GM19467 (cell line): ENCODE results near the gene FOXA2.
"Not testable (repeated sequence)": the region's sequence is repeated elsewhere in the genome, so short reads cannot be mapped to it uniquely, and the experiment has no call there.

Source experiments
- ATAC-seq: cut with Tn5 transposase; IDR thresholded peaks from one replicate; pipeline ENCODE4 v1.9.1; 2021; ENCODE audit warnings: mild to moderate bottlenecking, moderate library complexity; ENCODE audit not compliant: unreplicated experiment

Gene FOXA2

DNA sequence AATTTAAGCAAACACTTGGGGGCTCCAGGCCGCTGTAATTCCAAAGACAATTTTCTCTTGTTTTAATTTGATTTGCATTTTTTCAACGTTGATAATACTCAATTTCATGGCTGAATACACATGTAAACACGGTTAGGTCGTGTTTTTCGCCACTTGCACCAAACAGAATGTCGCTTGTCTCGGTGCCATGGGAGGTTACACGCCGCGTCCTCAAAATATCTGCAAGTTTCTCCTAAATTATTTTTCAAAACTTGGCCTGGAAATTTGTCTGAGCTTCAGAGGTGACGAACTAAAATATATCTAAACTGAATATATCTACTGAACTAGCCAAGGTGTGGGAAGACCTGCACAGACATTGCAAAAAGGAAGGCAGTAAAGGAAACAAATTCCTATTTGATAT lies 15.0 kb downstream of the FOXA2 start:
- ATAC-seq = no peak

DNA sequence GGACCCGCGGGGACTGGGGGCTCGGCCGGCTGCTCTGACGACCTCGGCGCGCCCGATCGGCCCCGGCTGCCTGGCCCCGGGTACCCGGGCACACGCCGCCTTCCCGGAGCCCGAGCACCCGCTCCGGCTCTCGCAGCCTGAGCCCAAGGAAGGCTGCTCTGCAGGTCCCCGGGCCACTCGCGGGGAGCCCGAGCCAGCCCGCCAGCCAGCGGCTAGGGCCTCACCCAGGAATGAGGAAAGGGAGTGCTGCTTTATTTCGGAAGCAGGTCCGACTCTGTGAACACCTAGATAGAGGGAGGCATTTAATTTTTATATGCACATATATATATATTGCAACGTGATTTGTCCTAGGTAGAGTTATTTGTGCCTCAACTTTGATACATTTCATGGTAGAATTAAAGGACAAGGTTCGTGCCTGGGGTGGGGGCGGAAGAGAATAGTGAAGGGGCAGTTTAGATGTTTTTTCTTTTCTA lies 15.5 kb downstream of the FOXA2 start:
- ATAC-seq = no peak

DNA sequence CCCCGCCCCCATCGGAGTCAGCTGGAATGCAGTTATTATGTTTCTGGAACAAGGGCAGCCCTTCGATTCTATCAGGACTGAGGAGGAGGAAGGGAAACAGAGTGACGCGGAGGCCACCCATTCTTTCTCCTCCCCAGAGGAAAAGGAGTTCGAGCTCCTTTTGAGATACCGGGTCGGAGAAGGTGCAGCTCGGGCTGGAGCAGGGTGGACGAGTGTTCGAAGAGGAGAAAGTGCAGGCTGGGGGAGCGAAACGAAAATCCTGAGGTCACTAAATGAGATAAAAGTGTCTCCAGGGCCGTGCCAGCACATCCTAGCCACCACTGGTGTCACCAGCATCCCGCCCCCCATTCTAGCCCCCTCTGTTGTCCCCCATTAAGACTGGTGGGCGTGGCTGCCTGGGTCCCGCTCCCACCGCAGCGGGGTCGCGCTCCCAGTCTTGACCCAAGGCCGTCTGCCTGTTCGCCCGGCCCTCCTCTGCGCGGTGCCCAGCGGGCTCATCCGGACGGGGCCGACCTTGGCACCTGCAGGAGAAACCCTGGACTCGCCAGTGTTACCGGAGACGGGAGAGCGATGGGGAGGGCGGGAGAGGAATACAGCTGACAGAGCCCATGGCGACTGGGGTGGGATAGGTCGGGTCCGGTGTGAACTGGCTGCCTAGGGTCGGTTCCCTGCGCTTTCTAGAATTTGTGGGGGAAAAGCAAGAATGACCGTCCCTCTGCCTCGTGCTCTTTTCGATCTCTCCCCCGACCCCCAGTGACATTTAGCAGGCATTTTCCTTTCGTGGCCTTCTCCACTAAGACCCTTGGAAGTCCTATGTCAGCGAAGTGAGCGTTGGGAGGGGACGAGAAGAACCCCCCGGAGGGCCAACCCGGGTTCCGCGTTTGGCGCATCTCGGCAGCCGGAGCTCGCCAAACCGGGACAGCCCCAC lies 16.2 kb downstream of the FOXA2 start:
- no peak for ATAC-seq

DNA sequence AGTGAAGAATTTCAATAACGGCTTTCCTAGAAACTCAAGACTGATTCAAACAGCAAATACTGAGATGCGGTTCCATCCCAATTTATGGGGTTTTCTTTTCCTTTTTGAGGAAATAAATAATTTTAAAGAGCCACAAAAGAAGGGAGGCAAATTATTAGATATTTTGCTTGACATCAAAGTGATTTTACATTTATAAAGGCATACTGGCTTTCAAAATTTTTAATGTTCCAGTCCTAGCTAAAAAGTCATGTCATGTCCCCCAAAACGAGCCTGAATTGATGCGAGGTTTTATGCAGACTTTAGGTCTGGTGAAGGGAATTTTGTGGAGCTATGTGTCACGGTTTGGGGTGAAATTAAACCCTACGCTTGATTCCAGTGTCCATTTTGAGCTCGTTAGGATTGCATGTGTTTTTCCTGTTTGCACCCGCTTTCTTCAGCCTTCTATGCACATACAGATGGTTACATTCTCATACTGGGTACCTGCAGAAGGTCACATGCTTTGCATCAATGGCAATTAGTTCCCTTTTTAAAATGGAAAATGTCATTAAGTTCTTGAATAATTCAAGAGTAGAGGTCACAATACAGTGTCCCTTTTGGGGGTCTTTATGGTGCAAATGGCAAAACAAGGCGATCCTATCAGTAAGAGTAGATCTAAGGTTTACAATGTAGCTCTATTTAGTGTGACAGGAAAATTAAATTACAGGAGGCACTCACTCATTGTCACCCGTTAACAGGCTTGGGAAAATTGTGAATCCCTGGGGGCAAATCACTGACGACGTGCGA lies 17.3 kb downstream of the FOXA2 start:
- ATAC-seq = no peak

DNA sequence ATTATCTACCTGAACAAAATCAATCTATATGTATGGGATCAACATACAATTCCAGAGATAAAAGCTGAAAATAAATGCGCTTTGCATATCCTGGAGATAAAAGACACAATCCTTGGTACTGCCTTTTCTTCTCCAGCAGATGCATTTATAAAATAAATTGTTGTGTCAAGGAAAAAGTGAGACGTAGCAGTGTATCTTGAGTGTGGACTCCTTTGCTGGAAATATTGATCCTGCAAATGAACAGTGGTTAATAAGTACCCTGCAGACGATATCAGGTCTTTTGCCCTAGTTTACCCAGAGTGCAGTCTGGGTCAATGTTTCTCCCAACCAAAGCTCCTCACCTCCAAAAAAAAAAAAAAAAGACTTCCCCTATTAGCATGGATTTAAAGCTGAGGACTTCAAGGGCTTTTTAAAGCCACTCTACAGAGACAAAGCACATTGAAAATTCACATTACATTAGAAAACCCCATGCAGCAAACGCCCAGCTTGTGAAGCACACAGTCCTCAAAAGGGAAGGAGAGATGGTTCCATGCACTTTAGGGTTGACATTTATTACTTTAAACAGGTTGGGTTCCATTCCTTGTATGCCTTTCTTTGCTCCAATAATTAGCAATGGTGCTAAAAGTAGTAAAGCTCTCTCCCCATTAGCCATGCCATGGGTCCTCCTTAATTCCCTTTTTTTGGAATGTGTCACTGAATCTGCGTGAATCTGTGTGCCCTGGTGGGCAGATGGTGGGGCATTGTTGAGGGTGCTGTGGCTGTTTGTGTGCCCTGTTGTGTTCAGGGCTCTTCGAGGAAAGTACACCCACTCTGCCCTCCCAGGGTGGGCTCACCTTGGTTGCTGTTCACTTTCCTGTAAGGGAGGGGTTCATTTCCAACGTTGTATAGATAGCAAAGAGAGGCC lies 21.1 kb downstream of the FOXA2 start:
- no peak for ATAC-seq

DNA sequence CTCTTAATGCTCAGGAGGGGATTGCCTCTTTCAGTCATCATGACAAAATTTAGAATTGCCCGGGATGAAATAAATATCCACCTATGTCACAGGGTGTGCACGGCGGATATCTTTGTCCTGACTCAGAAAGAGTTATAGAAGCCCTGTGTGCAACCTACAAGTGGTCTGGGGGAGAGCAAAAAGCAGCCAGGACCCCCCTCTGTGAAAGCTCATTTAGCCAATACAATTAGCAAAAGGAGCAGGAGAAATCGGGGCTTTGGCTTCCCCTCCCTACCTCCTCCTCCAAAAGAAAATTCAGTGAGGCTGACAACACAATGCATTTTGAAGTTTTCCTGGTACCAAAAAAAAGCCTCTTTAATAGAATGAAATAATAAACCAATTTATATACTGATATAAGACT lies 21.8 kb downstream of the FOXA2 start:
- no peak for ATAC-seq

DNA sequence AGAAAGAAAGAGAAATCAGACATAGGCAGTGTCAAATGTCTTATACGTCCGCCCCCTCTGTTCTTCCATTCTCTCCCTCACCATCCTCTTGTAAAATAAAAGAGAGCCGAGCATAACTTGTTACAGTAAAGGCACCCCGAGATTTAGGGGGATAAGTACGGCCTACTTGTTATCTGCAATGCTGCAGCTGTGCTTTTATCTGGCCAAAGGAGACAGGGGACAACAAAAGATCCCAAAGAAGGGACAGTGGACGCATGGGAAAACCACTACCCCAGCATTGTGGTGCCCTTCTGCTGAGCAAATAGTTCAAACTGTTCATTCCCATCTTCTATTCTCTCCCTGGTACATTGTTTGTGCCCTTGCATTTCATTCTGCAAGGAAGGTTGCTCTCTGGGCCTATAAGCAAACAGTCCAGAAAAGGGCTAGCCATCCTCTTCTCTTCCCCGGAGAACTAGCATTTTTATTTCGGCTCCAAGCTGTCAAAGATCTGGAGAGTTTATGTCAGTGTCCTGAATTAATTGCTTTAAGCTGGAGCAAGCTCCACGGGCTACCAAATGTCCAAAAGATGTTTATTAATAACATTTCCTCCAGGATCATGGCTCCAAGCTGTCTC lies 22.3 kb downstream of the FOXA2 start:
- no peak for ATAC-seq

DNA sequence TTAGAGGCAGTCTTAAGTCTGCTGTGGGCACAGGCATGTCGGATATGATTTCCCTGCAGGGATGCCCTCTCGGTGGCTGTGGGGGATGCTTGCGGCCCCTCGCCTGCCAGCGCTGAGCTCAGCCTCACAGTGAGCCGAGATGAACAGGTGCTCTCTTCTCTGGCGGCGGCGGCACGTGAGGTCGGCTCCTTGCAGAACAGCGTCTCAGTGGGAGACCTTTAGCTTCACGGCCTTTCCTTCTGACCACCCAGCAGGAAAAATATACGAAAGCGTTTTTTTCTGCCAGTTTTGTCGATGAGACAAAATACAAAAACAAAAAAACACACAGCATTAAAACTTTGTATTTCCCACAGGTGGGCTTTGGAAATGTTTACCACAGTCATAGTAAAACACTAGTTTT lies 23.6 kb downstream of the FOXA2 start:
- no peak for ATAC-seq

DNA sequence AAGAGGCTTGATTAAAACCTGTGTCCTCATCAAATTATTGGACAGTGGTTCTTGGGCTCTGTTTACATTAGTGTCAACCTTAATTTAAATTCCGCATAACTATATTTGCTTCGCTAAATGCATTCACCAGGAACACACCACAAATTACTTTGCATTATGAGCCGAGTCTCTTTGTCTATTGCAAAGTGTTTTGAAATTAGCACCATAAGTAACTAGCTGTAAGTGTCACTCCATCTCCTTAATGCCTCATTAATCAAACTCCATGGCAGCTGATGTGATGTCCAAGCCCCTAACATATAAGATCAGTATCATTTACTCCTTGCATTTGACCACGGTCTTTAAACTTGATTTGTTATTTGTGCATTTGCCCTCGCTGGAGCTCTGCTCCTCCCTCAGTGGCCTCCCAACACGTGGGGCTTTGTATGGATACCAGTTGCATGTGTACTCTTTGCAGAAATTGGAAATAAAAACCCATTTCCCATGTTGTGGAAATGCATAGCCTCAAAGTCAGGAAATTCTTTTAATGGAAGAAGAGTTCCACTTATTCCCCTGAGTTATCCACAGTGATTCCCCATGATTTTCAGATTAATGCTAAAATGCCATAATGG lies 24.6 kb downstream of the FOXA2 start:
- ATAC-seq = no peak

DNA sequence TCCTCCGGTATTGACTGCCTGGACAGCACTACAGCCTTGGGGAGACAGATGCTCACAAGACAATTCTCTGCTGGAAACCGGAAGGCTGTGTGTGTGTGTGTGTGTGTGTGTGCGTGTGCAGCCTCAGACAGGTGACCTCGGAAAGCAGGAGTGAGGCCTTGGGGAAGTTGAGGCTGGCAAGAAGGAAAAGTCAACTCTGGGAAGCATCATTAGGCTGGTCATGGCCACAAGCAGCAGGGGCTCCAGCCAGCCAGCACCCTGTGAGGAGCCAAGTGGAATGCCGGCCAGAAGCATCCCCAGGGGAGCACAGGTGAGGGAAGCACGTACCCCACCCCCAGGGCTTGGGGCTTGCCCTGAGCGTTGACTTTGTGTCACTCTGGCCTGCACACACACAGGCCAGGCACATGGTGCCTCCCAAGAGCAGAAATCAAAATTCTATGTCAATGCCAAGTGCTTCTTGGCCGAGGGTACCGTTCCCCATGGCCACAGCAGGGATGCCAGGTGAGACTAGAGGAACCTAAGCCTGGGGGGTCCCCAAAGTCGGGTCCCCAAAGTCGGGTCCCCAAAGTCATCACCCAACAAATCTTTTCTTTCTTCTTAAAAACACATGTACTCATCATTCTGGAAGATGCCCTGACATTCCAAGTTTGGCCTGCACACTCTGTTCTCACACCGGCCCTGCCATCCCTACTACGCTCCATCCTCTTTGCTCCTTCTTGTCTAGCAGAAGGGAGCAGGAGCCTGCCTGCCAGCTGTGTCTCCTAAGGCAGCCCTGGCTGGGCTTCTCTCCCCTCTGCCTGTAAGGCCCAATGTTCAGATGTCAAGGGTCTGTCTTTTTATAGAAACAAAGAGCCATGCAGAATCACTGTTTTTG lies 26.7 kb downstream of the FOXA2 start:
- no peak for ATAC-seq

DNA sequence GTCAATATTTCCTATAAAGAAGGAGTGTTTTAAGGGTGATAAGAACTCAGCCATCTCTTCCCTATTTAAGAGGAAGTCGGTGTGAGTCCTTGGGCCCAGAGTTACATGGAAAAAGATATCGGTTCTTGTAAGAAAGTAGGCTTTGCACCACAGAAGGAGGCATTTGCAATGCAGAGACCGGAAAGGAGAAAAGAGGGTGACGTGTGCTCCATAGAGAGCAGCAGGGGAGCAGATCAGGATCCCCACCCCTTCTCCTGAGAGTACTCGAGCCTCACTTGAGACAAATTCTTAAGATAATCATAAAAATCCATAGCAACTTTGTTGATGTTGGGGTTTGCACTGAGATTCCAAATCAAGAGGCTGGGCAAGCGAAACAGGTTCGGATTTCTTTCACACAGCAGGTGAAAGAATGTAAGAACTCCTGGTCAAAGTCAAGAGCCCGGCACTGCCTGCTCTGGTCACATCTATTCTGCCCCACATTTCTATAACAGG lies 27.8 kb downstream of the FOXA2 start:
- no peak for ATAC-seq

DNA sequence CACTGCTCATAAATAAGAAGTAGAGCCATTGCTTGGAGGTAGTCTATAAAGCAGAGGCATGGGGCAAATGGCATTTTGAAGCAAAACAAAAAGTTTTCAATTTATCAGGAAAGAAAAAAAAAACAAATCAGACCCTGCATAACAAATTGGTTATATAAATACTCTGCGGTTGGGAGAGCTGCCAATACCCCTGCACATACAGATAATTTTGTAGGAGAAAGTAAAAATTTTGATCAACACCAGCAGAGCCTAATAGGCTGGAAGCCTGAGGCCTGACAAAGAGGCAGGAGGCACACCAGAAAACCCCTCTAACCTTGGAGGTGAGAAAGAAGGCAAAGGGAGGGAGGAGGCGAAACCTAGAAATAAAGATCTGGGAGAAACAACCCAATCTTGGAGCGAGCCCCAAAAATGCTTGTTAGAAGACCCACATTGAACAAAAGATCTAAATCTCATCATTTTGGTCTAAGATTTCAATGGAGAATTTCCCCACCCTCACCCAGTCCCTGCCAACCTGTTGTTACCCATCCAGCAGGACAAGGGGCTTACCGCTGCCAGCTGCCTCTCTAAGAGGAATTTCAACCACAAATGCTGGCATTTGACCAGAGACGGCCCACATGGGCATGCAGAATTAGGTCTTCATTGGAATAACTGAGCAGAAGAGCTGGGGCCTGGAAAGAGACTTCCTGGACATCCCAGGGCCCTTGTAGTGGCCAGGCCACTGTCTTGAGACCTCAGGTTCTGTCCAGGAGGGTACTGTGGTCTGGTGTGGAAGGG lies 28.4 kb downstream of the FOXA2 start:
- no peak for ATAC-seq

DNA sequence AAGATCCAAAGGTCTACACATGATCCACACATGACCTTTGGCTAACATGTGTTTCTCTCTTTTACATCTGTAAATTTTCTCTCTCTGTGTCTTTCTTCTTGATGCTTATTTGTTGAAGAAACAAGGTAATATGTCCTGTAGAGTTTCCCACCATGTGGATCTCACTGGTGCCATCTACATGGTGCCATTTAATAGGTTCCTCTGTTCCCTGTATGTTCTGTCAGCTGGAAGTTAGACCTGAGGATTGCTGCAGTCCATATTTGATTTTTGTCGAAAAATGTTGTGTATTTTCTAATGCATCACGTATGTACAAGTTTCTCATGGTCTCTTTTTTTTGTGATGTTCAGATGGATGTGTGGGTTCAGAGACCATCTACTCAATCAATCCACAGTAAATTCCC lies 30.0 kb downstream of the FOXA2 start:
- ATAC-seq = no peak

DNA sequence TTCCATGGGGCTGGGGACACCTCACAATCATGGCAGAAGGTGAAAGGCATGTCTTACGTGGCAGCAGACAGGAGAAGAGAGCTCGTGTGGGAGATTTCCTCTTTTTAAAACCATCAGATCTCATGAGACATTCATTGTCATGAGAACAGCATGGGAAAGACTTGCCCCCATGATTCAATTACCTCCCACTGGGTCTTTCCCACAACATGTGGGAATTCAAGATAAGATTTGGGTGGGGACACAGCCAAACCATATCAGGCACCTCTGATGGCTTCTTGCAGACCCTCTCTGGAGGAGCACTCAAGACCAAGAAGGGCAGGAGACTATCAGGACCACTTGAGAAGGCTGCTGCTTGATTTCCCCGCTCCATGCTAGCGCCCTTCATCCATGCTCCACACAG lies 33.9 kb downstream of the FOXA2 start:
- ATAC-seq = not testable (repeated sequence)

DNA sequence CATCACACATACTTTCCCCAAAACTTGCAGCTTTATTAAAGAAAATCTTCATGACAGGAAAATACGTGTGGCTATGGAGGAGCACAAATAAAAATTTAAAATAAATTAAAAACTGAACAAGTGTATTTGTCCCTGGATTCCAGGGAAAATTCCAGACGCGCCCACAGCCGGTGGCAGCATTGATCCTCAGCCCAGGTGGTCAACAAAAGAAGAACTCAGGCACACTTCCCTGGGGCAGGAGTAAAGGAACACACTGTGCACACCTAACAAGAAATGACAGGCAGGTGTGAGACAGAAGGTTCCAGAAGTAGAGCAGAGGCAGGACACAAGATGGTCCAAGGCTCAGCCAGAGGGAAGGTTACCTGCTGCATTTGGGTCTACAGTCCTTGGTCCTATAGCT lies 36.3 kb downstream of the FOXA2 start:
- no peak for ATAC-seq

DNA sequence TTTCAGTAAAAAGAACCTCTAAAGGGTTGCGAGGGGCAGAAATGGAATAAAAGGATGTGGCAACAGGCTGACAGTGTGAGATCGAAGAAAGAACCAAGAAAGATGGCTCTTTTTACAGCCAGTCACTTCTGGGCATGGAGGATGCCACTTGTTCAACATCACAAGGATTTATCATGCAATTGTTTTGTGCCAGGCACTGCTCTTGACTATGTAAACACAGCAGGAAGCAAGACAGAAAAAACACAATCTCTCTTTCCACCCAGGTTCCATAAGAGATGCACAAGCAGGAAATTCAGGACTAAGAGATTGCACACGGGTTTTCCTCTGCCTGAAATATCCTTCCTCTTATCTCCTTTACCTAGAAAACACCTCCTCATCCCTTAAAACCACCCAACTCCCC lies 38.0 kb downstream of the FOXA2 start:
- no peak for ATAC-seq

DNA sequence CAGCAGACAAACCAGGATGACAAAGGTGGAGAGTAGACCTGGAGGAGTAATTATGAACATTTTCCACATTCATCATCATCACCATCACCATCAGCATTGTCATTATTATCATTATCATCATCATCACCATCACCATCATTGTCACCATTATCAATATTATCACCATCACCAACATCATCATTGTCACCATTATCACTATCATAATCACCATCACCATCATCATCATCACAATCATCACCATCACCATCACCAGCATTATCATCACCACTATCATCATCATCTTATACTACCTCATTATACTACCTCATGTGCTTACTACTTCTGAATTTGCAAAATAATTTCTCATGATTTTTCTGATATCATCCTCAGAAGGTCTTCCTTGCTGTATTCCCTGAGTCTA lies 39.3 kb downstream of the FOXA2 start:
- ATAC-seq = no peak

DNA sequence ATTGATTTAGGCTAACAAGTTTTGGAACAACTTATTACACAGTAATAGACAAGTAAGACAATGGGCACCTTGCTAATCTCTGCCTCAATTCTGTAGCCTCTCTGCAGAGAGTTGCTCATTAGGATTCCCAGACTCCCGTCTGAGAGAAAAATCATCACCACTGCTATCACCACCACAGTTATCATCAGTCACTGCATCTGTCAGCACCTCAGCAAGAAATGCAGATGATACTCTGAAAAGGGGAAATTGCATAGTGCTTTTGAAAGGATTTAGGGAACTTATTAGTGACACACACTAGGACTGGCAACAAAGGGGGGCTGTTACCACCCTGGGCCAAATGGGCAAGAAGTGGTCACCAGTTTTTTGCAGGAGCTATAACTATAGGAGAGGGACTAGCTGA lies 39.9 kb downstream of the FOXA2 start:
- no peak for ATAC-seq
